HepG2 (cell line): ENCODE data around the gene RAB20. TPM values are rescaled to one million over a fixed set of nuclear protein-coding genes. Genes with fewer than 3 reads are reported as not detected.
A peak's percentile ranks its signal among the peaks of the same experiment; 100 is the strongest.

Experiments used
- ATAC-seq: fragments of 200-7000 bp; cut with Tn5 transposase; 3 replicates; pipeline ENCODE4 v1.9.1; 2020; ENCODE audit warnings: mild to moderate bottlenecking, moderate library complexity
- BruUV-seq: library from RNA; stranded (reverse); fragments of 400-500 nt; replicated peaks from 2 replicates; lab custom pipeline; 2021; lab: Mats Ljungman, UMichigan
- CTCF ChIA-PET: fragments of 300-600 bp; formaldehyde crosslinking; extraction: SDS; loops from one replicate; lab custom pipeline; 2021; ENCODE audit warnings: low total read pairs, inconsistent platforms, low intra/inter-chr PET ratio; lab: Yijun Ruan, JAX
- POLR2A ChIA-PET: fragments of 350-600 bp; sonication (Branson Sonifier 250); formaldehyde crosslinking; loops from one replicate; lab custom pipeline; 2020; ENCODE audit warnings: antibody characterized with exemption, inconsistent platforms; lab: Yijun Ruan, JAX
- DNase-seq: peaks from one replicate; pipeline ENCODE4 v3.0.0-alpha.2; 2015; ENCODE audit warnings: low spot score
- FAIRE-seq: peaks from 3 replicates; lab custom pipeline; 2011; peaks lifted over from hg19 to GRCh38; lab: Jason Lieb, UNC
- H2AFZ ChIP-seq: one replicate; pipeline ENCODE4 v1.6.1; 2011; ENCODE audit warnings: low read length, inconsistent platforms
- H3K27ac ChIP-seq: fragments of 300-600 bp; 3 replicates; pipeline ENCODE4 v1.8.0; 2011; ENCODE audit warnings: mixed run types, mild to moderate bottlenecking, mixed read lengths, low read length, inconsistent platforms; ENCODE audit not compliant: insufficient read depth; ENCODE audit errors: extremely low read length
- H3K27me3 ChIP-seq, 2 experiments: fragments of 200-600 bp in 1 of 2; 2 replicates in 1 of 2; 3 replicates in 1 of 2; pipeline versions ENCODE4 v1.6.0 to v1.8.0; 2011; ENCODE audit warnings: low read length in 2 of 2, mild to moderate bottlenecking in 2 of 2, moderate library complexity in 2 of 2, inconsistent platforms in 1 of 2; ENCODE audit not compliant: insufficient read depth in 2 of 2, control insufficient read depth in 1 of 2
- H3K36me3 ChIP-seq, 2 experiments: fragments of 200-600 bp in 1 of 2; replicated peaks in 1 of 2; 2 replicates in 1 of 2; 3 replicates in 1 of 2; pipeline versions ENCODE4 v1.5.1 to v1.8.0; 2011; ENCODE audit warnings: low read length in 2 of 2, inconsistent platforms in 1 of 2; ENCODE audit not compliant: insufficient read depth in 2 of 2, control insufficient read depth in 1 of 2
- H3K4me1 ChIP-seq: 2 replicates; pipeline ENCODE4 v1.5.1; 2012; ENCODE audit warnings: low read length, inconsistent platforms; ENCODE audit not compliant: insufficient read depth
- H3K4me2 ChIP-seq: 2 replicates; pipeline ENCODE4 v1.6.0; 2011; ENCODE audit warnings: low read depth, low read length, inconsistent platforms
- H3K4me3 ChIP-seq, 3 experiments: fragments of 200-600 bp in 1 of 3; sonication (generic), shearing (Covaris generic) in 1 of 3; replicated peaks in 1 of 3; 2 replicates each; pipeline ENCODE4 v1.5.1; 2011 to 2016; ENCODE audit warnings: low read length in 3 of 3, inconsistent platforms in 2 of 3, low read depth in 2 of 3, mild to moderate bottlenecking in 2 of 3, control low read depth in 1 of 3, mixed read lengths in 1 of 3; ENCODE audit not compliant: insufficient read depth in 1 of 3
- H3K79me2 ChIP-seq: one replicate; pipeline ENCODE4 v1.6.1; 2011; ENCODE audit warnings: low read length, inconsistent platforms; ENCODE audit not compliant: insufficient read depth
- H3K9ac ChIP-seq: 2 replicates; pipeline ENCODE4 v1.6.0; 2011; ENCODE audit warnings: mild to moderate bottlenecking, low read depth, low read length, inconsistent platforms; ENCODE audit not compliant: insufficient read depth
- H3K9me3 ChIP-seq: 2 replicates; pipeline ENCODE4 v1.5.1; 2012; ENCODE audit warnings: mild to moderate bottlenecking, low read length
- H4K20me1 ChIP-seq: 2 replicates; pipeline ENCODE4 v1.6.0; 2011; ENCODE audit warnings: inconsistent platforms, mild to moderate bottlenecking, low read length, moderate library complexity; ENCODE audit not compliant: insufficient read depth
- ATF7-NPFF ChIP-seq: sonication (generic); formaldehyde crosslinking; IDR thresholded peaks from 2 replicates; pipeline ENCODE4 v1.8.1; 2023; ENCODE audit warnings: mild to moderate bottlenecking, low read depth, missing genetic modification reagents, moderate library complexity
- BCL6 ChIP-seq: IDR thresholded peaks from 2 replicates; pipeline ENCODE4 v1.6.1; 2016; ENCODE audit warnings: missing genetic modification reagents, missing compliant biosample characterization
- CTCF ChIP-seq: sonication (generic); formaldehyde crosslinking; IDR thresholded peaks from 2 replicates; pipeline ENCODE4 v1.5.0; 2020; ENCODE audit warnings: mild to moderate bottlenecking, missing genetic modification reagents, moderate library complexity
- FOSL2 ChIP-seq: sonication (generic); formaldehyde crosslinking; IDR thresholded peaks from 2 replicates; pipeline ENCODE4 v1.4.0; 2020; ENCODE audit warnings: missing genetic modification reagents
- LRRFIP1 ChIP-seq: sonication (generic); formaldehyde crosslinking; conservative IDR thresholded peaks from 2 replicates; pipeline ENCODE4 v1.4.0; 2020; ENCODE audit warnings: missing genetic modification reagents
- NFE2 ChIP-seq: sonication (generic); formaldehyde crosslinking; IDR thresholded peaks from 2 replicates; pipeline ENCODE4 v1.4.0; 2020; ENCODE audit warnings: missing genetic modification reagents
- NFE2L2 ChIP-seq: fragments of 150-350 bp; IDR thresholded peaks from 2 replicates; pipeline ENCODE4 v1.6.1; 2014; ENCODE audit warnings: low read length
- SATB2 ChIP-seq: sonication (generic); formaldehyde crosslinking; IDR thresholded peaks from 2 replicates; pipeline ENCODE4 v1.5.0; 2020; ENCODE audit warnings: missing genetic modification reagents
- TEAD3 ChIP-seq: optimal IDR thresholded peaks from 2 replicates; pipeline ENCODE3; 2016; ENCODE audit warnings: borderline replicate concordance
- ZNF496 ChIP-seq: sonication (generic); formaldehyde crosslinking; IDR thresholded peaks from 2 replicates; pipeline ENCODE4 v1.8.1; 2023; ENCODE audit warnings: mild to moderate bottlenecking, moderate library complexity, missing genetic modification reagents; ENCODE audit not compliant: insufficient replicate concordance
- ZNF556 ChIP-seq: sonication (generic); formaldehyde crosslinking; IDR thresholded peaks from 2 replicates; pipeline ENCODE4 v1.4.0; 2020; ENCODE audit warnings: mild to moderate bottlenecking, missing genetic modification reagents, borderline replicate concordance
- WGBS: methylation state at CpG from one replicate; pipeline ENCODE4 v1.1.6; 2017; ENCODE audit warnings: low lambda C conversion rate; 5-methylcytosine and 5-hydroxymethylcytosine counted together
- in situ Hi-C: cut with HindIII; loops from 2 replicates; pipeline ENCODE4 v1.10.0; 2017; ENCODE audit warnings: low pct_unique_long_range_greater_than_20kb; ENCODE audit not compliant: extremely low pct_ligation_motif_present
- intact Hi-C: fragments of 100-400 bp; cut with micrococcal nuclease; formaldehyde crosslinking; loops from one replicate; pipeline ENCODE4 v1.10.0; 2022; ENCODE audit not compliant: unreplicated experiment
- polyA plus RNA-seq, 8 experiments: library from polyadenylated mRNA; depleted of rRNA in 3 of 8; stranded (reverse) in 7 of 8; unstranded in 1 of 8; fragments of >200 nt; fragmentation: Illumina TruSeq in 4 of 8; extraction: Trizol in 4 of 8; gene quantifications; 2 replicates each; pipeline versions ENCODE4 v1.2.1 to v1.2.3, GENCODE V29; 2011 to 2016; ENCODE audit warnings: low read depth in 4 of 8, missing spikeins in 1 of 8, mixed read lengths in 1 of 8; ENCODE audit not compliant: insufficient read depth in 1 of 8
- total RNA-seq, 5 experiments: library from RNA; depleted of rRNA; stranded (reverse); fragments of >200 nt; fragmentation: Illumina TruSeq; extraction: Trizol; gene quantifications; 2 replicates each; pipeline ENCODE4 v1.2.3, GENCODE V29; 2016; ENCODE audit warnings: low read depth in 1 of 5

Gene RAB20
- total and polyA plus RNA-seq, 2 of the 13 experiments (the other 11 are each of a cell fraction or from before 2014, with no cell fraction given): 15.6 to 30.5 TPM

- 80% methylated on average over 5 of the region's 20 CpGs for WGBS
Measured at GRCh38 chr13:110503037-110503901, 58.3 kb downstream of the RAB20 start.

More at GRCh38 chr13:110503037-110503901, 58.3 kb downstream of the RAB20 start:
- Histone ChIP-seq H3K9me3 (no peaks in the 10 kb centered on the region; the same call in 1 of the 2 replicates), H3K27me3 (0 out of 5 replicates have a peak, but pooled peaks cover 0 to 5% of the 10 kb centered on the region in 2 experiments), H3K4me1 (peaks cover 27% of the 10 kb centered on the region), H3K4me2 (peak overlapping the region; percentile 39), H3K36me3 (no peaks in the 10 kb centered on the region), H2AFZ (no peak overlapping the region), H3K4me3 (no peak overlapping the region), H3K27ac (no peak overlapping the region), H3K79me2 (no peaks in the 10 kb centered on the region), H4K20me1 (no peaks in the 10 kb centered on the region), H3K9ac (no peak overlapping the region)
- intact Hi-C loops: no loop called here
- FAIRE-seq: no peak
- peak; percentile 46 for ATAC-seq
- ChIA-PET POLR2A (no interaction called here), CTCF (no interaction called here)
- in situ Hi-C loops: no loop called here
- no peak for DNase-seq
- no TSS peak for BruUV-seq
- no peak for TF ChIP-seq ZNF496 (CRISPR knock-in tag)
- peak; percentile 17 for TF ChIP-seq TEAD3
- no peak for TF ChIP-seq LRRFIP1
- peak; percentile 26; the same call in 1 of the 2 replicates for TF ChIP-seq NFE2 (CRISPR knock-in tag)
- peak; percentile 39 for TF ChIP-seq FOSL2 (CRISPR knock-in tag)
- TF ChIP-seq NFE2L2: peak; percentile 50; the same call in 1 of the 2 replicates
- TF ChIP-seq CTCF (CRISPR knock-in tag): no peak
- TF ChIP-seq ZNF556 (CRISPR knock-in tag): no peak
- TF ChIP-seq ATF7-NPFF (CRISPR knock-in tag): no peak
- no peak for TF ChIP-seq SATB2
- peak; percentile 50; the same call in 1 of the 2 replicates for TF ChIP-seq BCL6
